HCT116 (cell line): ENCODE measurements around the gene TJP1. TPM values are rescaled to one million over a fixed set of nuclear protein-coding genes. Genes with fewer than 3 reads are reported as not detected.
"Not testable (repeated sequence)": the region's sequence is repeated elsewhere in the genome, so short reads cannot be mapped to it uniquely, and the experiment has no call there.

Experiments used
- ATAC-seq: fragments of 200-7000 bp; cut with Tn5 transposase; 2 replicates; pipeline ENCODE4 v1.9.1; 2020; ENCODE audit warnings: mild to moderate bottlenecking, moderate library complexity
- BruUV-seq: library from RNA; stranded (reverse); fragments of 400-500 nt; replicated peaks from 2 replicates; lab custom pipeline; 2021; lab: Mats Ljungman, UMichigan
- CTCF ChIA-PET: fragments of 300-600 bp; sonication (Branson Sonifier 250); formaldehyde crosslinking; loops from one replicate; lab custom pipeline; 2021; ENCODE audit warnings: antibody characterized with exemption; lab: Charles Lee
- POLR2A ChIA-PET: fragments of 300-600, 350-600 bp; sonication (Branson Sonifier 250); formaldehyde crosslinking; loops from one replicate; lab custom pipeline; 2021; ENCODE audit warnings: antibody characterized with exemption; lab: Charles Lee
- RAD21 ChIA-PET, 2 experiments: fragments of 300-600 bp; sonication (Branson Sonifier 250); formaldehyde crosslinking; loops; one replicate each; lab custom pipeline; 2023; ENCODE audit warnings: low total read pairs in 2 of 2; ENCODE audit not compliant: uncharacterized antibody in 2 of 2, unreplicated experiment in 2 of 2, low non-redundant PET in 1 of 2; lab: Charles Lee
- DNase-seq: peaks from one replicate; pipeline ENCODE4 v3.0.0-alpha.2; 2010; ENCODE audit warnings: low read depth, low spot score
- H2AFZ ChIP-seq: fragments of 200-600 bp; shearing (Covaris generic), sonication (generic); 2 replicates; pipeline ENCODE4 v1.6.1; 2017; ENCODE audit warnings: low read depth, mixed run types, mixed read lengths, antibody characterized with exemption, low read length; ENCODE audit not compliant: poor library complexity, severe bottlenecking
- H3K27ac ChIP-seq: 2 replicates; pipeline ENCODE4 v1.5.1; 2012; ENCODE audit warnings: low read depth, low read length
- H3K27me3 ChIP-seq: fragments of 200-600 bp; sonication (generic); 2 replicates; pipeline ENCODE4 v1.6.1; 2016; ENCODE audit warnings: mixed run types, low read length, mixed read lengths; ENCODE audit not compliant: insufficient read depth
- H3K36me3 ChIP-seq, 2 experiments: fragments of 200-500 bp in 1 of 2; fragments of 200-600 bp in 1 of 2; sonication (Bioruptor generic) in 1 of 2; sonication (generic) in 1 of 2; 2 replicates each; pipeline versions ENCODE4 v1.5.1 to v1.6.1; 2014 to 2016; ENCODE audit warnings: low read length in 2 of 2, inconsistent platforms in 1 of 2, mixed read lengths in 1 of 2, mixed run types in 1 of 2; ENCODE audit not compliant: insufficient read depth in 2 of 2, control insufficient read depth in 1 of 2
- H3K4me1 ChIP-seq, 2 experiments: fragments of 200-600 bp in 1 of 2; sonication (generic) in 1 of 2; 2 replicates each; pipeline versions ENCODE4 v1.5.1 to v1.6.1; 2012 to 2017; ENCODE audit warnings: low read length in 2 of 2, inconsistent platforms in 1 of 2, mild to moderate bottlenecking in 1 of 2, mixed read lengths in 1 of 2, mixed run types in 1 of 2, moderate library complexity in 1 of 2; ENCODE audit not compliant: insufficient read depth in 2 of 2, control insufficient read depth in 1 of 2
- H3K4me2 ChIP-seq: fragments of 200-600 bp; sonication (generic); 2 replicates; pipeline ENCODE4 v1.6.1; 2017; ENCODE audit warnings: mixed run types, low read length, mixed read lengths
- H3K4me3 ChIP-seq, 2 experiments: fragments of 200-600 bp in 1 of 2; sonication (generic) in 1 of 2; replicated peaks in 1 of 2; 2 replicates each; pipeline ENCODE4 v1.5.1; 2011 to 2016; ENCODE audit warnings: low read length in 2 of 2, control low read depth in 1 of 2, low read depth in 1 of 2, mild to moderate bottlenecking in 1 of 2, mixed read lengths in 1 of 2, mixed run types in 1 of 2
- H3K79me2 ChIP-seq: fragments of 200-600 bp; sonication (generic); 2 replicates; pipeline ENCODE4 v1.6.1; 2017; ENCODE audit warnings: mild to moderate bottlenecking, mixed run types, low read length, moderate library complexity, mixed read lengths; ENCODE audit not compliant: insufficient read depth
- H3K9ac ChIP-seq: fragments of 200-600 bp; sonication (generic); 2 replicates; pipeline ENCODE4 v1.6.1; 2016; ENCODE audit warnings: low read length, mixed read lengths
- H3K9me2 ChIP-seq: fragments of 200-600 bp; sonication (generic), shearing (Covaris generic); 2 replicates; pipeline ENCODE4 v1.6.1; 2017; ENCODE audit warnings: mixed run types, mild to moderate bottlenecking, moderate library complexity; ENCODE audit not compliant: insufficient read depth
- H3K9me3 ChIP-seq, 2 experiments: fragments of 200-500 bp in 1 of 2; fragments of 200-600 bp in 1 of 2; sonication (Bioruptor generic) in 1 of 2; sonication (generic) in 1 of 2; 2 replicates each; pipeline ENCODE4 v1.6.1; 2014 to 2017; ENCODE audit warnings: low read length in 2 of 2, mixed read lengths in 2 of 2, inconsistent platforms in 1 of 2, low read depth in 1 of 2, mild to moderate bottlenecking in 1 of 2, mixed run types in 1 of 2, moderate library complexity in 1 of 2; ENCODE audit not compliant: control insufficient read depth in 1 of 2, insufficient read depth in 1 of 2
- H4K20me1 ChIP-seq: fragments of 200-600 bp; sonication (generic), shearing (Covaris generic); 2 replicates; pipeline ENCODE4 v1.6.1; 2017; ENCODE audit warnings: mixed run types, mild to moderate bottlenecking, moderate library complexity; ENCODE audit not compliant: insufficient read depth
- EZH2phosphoT487 ChIP-seq: fragments of 200-600 bp; IDR thresholded peaks from 2 replicates; pipeline ENCODE4 v1.6.1; 2018; ENCODE audit warnings: antibody characterized with exemption, borderline replicate concordance
- FOSL1 ChIP-seq: IDR thresholded peaks from 2 replicates; pipeline ENCODE4 v1.6.1; 2012; ENCODE audit warnings: low read depth
- intact Hi-C: fragments of 100-400 bp; cut with micrococcal nuclease; formaldehyde crosslinking; loops from 2 replicates; pipeline ENCODE4 v1.10.0; 2022
- total RNA-seq: library from RNA; stranded (reverse); gene quantifications from one replicate; pipeline ENCODE4 v1.2.1, GENCODE V29; 2021; ENCODE audit not compliant: unreplicated experiment

Gene TJP1
- total RNA-seq, 1 experiment from 2014 or later = 83.6 TPM

GRCh38 chr15:29784413-29784812 lies 37.9 kb downstream of the TJP1 start:
- POLR2A ChIA-PET = no interaction called here
- Histone ChIP-seq H3K4me1 (peaks cover 0 to 45% of the 10 kb centered on the region in 2 experiments; a peak in 3 of 4 replicates), H3K4me2 (peak overlapping the region; percentile 54)
- CTCF ChIA-PET = no interaction called here
- TF ChIP-seq EZH2phosphoT487 (no peak), FOSL1 (peak; percentile 29; the same call in 1 of the 2 replicates)
- TF ChIP-seq, all 23 proteins: peak for 1
- Histone ChIP-seq H3K9me2 (no peaks in the 10 kb centered on the region), H3K4me3 (peak overlapping the region in 1 of 2 experiments; percentile 31; a peak in 1 of 4 replicates), H2AFZ (no peak overlapping the region), H3K79me2 (peaks cover 82% of the 10 kb centered on the region), H3K9ac (no peak overlapping the region), H3K27ac (no peak overlapping the region), H3K27me3 (no peaks in the 10 kb centered on the region), H4K20me1 (peaks cover 9% of the 10 kb centered on the region; the same call in 1 of the 2 replicates), H3K36me3 (peaks cover 0 to 5% of the 10 kb centered on the region in 2 experiments; a peak in 1 of 4 replicates), H3K9me3 (no peaks in the 10 kb centered on the region)
- intact Hi-C loops = no loop called here
- BruUV-seq = no TSS peak
- ATAC-seq (peak; percentile 64), DNase-seq (peak; percentile 21)
- RAD21 ChIA-PET = no interaction called here

- ATAC-seq, CTCF ChIA-PET: not testable (repeated sequence)
These were observed 39.5 kb downstream of the TJP1 start for GRCh38 chr15:29782816-29783215.

More at GRCh38 chr15:29782816-29783215, 39.5 kb downstream of the TJP1 start:
- H3K27ac ChIP-seq, H3K4me3 ChIP-seq, H3K9me3 ChIP-seq, H3K9ac ChIP-seq, DNase-seq, BruUV-seq, H2AFZ ChIP-seq, H3K9me2 ChIP-seq, intact Hi-C loops, H3K36me3 ChIP-seq, H3K27me3 ChIP-seq, POLR2A ChIA-PET, RAD21 ChIA-PET: not testable (repeated sequence)
- Histone ChIP-seq H3K79me2 (peaks cover 90% of the 10 kb centered on the region), H4K20me1 (peaks cover 17% of the 10 kb centered on the region; the same call in 1 of the 2 replicates), H3K4me1 (peaks cover 0 to 37% of the 10 kb centered on the region in 2 experiments; a peak in 3 of 4 replicates), H3K4me2 (peak overlapping the region; percentile 26; the same call in 1 of the 2 replicates)
